ENCODE results near the gene TNFRSF13B.

Gene TNFRSF13B

GRCh38 chr17:16943541-16944333, 28.2 kb downstream of the TNFRSF13B start:
- no peak overlapping the region for H3K4me3 ChIP-seq (ENCODE audit: low read length)
- no peak for DNase-seq (ENCODE audit: low read depth, low spot score)

GRCh38 chr17:16943032-16943352, 28.9 kb downstream of the TNFRSF13B start:
- H3K4me3 ChIP-seq (ENCODE audit: low read length): no peak overlapping the region
- no peak for DNase-seq (ENCODE audit: low read depth, low spot score)

DNA sequence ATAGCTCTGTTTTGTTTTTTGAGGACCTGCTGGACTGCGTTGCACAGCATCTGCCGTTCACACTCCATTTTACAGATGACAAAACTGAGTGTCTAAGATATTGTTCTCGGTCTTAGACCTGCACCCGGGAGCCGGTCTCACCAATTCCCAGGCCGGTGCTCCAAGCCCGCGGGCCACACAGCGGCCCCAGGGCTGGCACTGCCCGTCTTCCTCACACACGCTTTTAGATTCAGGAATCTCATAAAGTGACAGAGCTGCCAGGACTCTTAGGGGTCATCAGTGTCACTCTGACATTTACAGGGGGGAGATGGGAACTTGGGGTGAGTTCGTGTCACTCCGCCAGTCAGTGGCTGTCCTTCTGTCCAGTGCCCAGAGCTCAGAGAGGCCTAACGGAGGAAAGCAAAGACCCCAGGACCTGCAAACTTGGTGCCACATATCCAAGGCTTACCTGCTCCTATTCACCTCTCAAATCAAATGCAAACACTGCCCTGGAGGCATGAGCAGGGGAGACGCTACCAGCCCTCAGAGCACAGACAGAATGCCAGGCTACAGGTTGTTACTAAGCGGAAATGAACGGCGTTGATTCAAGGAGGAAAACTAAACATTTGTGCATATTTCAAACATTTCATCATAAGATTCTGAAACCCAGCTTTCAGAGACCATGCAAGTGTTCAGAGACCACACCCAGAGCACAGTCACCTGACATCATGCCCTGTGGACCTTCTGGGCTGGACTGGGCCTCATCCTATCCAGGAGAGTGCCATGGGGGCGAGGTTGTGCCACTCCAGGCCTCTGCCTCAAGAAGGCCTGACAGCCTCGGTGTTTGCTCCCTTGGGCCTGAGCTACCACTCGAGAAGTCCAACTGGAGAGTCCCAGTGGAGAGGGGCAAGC, 29.5 kb downstream of the TNFRSF13B start:
- DNase-seq (ENCODE audit: low read depth, low spot score): no peak
- H3K4me3 ChIP-seq (ENCODE audit: low read length): no peak overlapping the region

- DNase-seq (ENCODE audit: low read depth, low spot score): no peak
- no peak overlapping the region for H3K4me3 ChIP-seq (ENCODE audit: low read length)
Observed at GRCh38 chr17:16941072-16942036, 30.6 kb downstream of the TNFRSF13B start.

- H3K4me3 ChIP-seq (ENCODE audit: low read length): no peak overlapping the region
- DNase-seq (ENCODE audit: low read depth, low spot score): no peak
Observed at GRCh38 chr17:16940116-16940881, 31.6 kb downstream of the TNFRSF13B start.

DNA sequence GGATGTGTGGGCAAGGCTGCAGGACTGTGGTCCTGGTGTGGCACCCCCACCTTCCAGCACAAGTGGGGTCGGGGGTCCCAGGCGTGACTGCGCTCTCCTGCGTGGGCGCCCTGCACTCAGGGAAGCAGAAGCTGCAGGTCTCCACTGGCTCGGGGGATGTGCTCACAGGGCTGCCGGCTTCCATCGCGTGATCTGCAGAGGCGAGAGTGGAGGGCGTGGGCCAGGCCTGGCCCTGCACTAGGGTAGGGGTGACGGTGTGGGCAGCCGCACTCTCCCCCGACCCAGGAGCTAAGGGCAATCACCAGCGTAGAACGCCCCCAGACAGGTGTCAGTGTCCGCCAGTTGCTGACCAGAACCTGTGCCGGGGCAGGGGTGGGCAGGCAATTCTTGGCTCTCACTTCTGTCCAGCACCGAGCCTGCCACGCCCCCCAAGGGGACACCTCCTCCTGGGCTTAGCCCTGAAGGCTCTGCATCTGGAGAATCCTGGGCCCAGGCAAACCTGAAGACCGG, 32.3 kb downstream of the TNFRSF13B start:
- no peak overlapping the region for H3K4me3 ChIP-seq (ENCODE audit: low read length)
- no peak for DNase-seq (ENCODE audit: low read depth, low spot score)

- no peak for DNase-seq (ENCODE audit: low read depth, low spot score)
- H3K4me3 ChIP-seq (ENCODE audit: low read length): no peak overlapping the region
Observed at GRCh38 chr17:16939208-16939576, 32.7 kb downstream of the TNFRSF13B start.

DNA sequence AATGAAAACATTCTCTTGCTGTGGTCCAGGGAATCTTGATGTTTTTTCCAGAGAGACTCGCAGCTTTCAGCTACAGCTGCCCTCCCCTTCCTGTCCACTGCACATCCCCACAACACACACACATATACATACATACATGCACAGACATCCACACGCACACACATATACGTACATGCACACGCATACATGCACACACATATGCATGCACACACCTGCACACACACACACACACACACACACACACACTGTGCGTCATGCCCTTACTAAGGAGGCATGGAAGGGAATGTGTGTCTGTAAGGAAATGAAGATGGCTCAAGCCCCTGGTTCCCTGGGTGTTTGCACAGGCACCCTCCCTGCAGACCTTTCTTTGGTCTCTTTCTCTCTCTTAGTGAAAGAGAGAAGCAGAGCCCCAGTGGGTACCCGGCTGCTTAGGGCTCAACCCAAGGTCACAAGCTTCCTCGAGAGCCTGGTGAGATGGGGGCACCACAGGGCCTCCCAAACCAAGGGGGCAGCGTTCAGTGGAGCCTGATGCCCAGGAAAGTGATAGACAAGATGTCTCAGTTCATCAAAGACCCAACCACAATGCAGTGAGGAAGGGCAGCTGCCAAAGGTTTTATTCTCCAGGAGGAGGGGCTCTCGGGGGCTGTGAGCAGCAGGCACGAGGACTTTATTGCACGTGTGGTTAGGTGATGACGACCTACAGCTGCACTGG, 33.3 kb downstream of the TNFRSF13B start:
- no peak overlapping the region for H3K4me3 ChIP-seq (ENCODE audit: low read length)
- DNase-seq (ENCODE audit: low read depth, low spot score): peak; percentile 39

DNA sequence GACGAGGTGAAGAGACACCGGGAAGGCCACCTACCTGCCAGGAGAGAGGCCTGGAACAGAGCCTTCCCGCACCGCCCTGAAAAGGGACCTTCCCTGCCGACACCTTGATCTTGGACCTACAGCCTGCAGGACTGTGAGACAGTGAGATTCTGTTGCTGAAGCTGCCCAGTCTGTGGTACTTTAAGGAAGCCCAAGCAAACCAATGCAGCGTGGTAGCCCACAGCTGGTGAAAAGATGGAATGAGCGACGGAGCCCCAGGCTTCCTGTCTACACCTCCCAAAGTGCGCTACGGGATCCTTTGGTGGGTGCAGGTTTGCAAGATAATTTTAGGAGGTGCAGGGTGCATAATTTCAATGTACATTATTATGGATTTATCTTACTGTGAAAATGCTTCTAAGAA, 33.9 kb downstream of the TNFRSF13B start:
- DNase-seq (ENCODE audit: low read depth, low spot score): no peak
- no peak overlapping the region for H3K4me3 ChIP-seq (ENCODE audit: low read length)

DNA sequence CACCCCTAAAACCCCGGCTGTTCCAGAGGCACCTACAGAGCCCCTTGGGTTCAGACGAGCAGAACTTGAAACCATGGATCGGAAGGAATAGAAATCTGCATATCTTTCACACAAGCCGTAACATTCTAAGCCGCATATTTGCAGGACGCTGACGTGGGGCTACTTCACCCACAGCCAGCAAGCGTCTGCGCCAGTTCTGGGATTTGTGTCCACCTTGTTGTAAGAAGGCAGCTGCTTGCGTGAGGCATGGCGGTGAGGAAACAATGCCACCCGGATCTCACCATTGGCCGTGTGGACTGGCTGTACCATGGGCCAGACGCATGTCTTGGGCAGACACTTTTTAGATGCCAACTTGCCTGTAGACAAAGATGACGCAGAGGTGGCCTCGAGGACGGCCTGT, 34.5 kb downstream of the TNFRSF13B start:
- DNase-seq (ENCODE audit: low read depth, low spot score): no peak
- H3K4me3 ChIP-seq (ENCODE audit: low read length): no peak overlapping the region

GRCh38 chr17:16936536-16937310, 35.2 kb downstream of the TNFRSF13B start:
- DNase-seq (ENCODE audit: low read depth, low spot score): no peak
- H3K4me3 ChIP-seq (ENCODE audit: low read length): no peak overlapping the region

GRCh38 chr17:16935786-16936185, 36.1 kb downstream of the TNFRSF13B start:
- DNase-seq (ENCODE audit: low read depth, low spot score): no peak
- no peak overlapping the region for H3K4me3 ChIP-seq (ENCODE audit: low read length)

DNA sequence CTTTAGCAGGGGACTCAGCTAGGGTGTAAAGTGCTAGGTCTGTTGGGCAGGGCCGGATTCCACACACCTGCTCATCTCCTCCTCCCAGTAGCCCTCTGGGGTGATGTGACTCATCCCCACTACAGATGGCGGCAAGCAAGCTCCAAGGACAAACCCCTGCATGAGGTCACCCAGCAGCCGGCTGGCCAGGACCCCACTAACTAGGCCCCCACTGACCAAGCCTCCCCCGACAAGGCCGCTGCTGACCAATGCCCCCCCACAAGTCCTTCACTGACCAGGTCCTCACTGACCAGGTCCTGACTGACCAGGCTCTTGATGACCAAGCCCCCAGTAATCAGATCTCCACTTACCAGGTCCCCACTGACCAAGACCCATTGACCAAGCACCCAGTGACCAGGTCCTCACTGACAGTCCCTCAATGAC, 36.7 kb downstream of the TNFRSF13B start:
- H3K4me3 ChIP-seq (ENCODE audit: low read length): no peak overlapping the region
- no peak for DNase-seq (ENCODE audit: low read depth, low spot score)

DNA sequence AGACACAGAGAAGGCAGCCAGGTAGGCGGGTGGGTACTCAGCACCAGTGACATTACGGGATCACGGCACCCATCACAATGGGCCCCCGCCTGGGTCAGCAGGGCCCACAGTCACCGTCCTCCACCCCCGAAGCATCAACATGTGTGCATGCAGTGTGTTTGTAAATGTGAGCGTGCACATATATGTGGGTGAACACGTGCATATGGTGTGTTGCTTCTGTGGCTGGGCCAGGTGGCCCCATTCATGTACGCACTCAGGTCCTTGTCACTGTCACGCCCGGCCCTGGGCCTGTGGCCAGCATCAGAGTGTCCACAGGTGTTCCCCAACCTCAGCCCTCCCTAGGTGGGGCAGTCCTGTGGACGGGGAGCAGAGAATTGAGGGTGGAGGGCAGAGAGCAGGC, 37.1 kb downstream of the TNFRSF13B start:
- no peak for DNase-seq (ENCODE audit: low read depth, low spot score)
- H3K4me3 ChIP-seq (ENCODE audit: low read length): no peak overlapping the region

GRCh38 chr17:16934133-16934795, 37.7 kb downstream of the TNFRSF13B start:
- no peak overlapping the region for H3K4me3 ChIP-seq (ENCODE audit: low read length)
- DNase-seq (ENCODE audit: low read depth, low spot score): no peak

DNA sequence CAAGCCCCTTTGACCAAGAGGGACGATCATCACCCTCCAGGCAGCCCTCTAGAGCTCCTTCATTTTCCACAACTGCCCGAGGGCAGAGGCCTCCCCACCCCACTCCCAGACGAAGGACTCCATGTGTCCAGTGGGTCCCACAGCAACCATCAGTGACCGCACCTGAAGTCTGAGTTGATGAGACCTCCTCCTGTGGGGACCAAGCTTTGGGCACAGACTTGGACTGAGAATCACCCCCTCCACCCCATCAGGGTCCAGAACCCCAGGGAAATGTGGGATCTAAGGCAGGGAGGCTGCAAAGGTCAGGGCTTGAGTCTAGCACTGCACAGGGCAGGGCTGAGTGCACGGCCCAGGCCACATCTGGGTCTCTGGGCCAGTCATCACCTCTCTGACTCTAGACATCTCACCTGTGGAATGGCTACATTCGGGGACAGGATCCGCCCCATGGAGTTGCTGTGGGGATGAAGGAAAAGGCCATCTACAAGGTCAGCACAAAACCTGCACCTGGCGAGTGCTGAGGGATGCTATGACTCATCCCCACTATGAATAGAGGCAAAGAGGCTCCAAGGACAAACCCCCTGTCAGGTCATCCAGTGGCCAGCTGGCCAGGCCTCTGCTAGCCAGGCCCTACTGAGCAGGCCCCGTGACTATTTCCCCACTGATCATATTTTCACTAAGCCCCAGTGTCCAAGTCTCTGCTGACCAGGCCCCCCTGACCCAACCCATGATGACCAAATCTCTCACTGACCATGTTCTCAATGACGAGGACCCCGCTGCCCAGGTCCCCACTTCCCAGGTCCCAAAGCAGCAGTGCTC, 38.4 kb downstream of the TNFRSF13B start:
- DNase-seq (ENCODE audit: low read depth, low spot score): no peak

More for the DNA sequence above, 38.4 kb downstream of the TNFRSF13B start:
- no peak overlapping the region for H3K4me3 ChIP-seq (ENCODE audit: low read length)

All from Jurkat, Clone E6-1 (cell line).